ENCODE results near the gene MX2.

MX2 gene

DNA sequence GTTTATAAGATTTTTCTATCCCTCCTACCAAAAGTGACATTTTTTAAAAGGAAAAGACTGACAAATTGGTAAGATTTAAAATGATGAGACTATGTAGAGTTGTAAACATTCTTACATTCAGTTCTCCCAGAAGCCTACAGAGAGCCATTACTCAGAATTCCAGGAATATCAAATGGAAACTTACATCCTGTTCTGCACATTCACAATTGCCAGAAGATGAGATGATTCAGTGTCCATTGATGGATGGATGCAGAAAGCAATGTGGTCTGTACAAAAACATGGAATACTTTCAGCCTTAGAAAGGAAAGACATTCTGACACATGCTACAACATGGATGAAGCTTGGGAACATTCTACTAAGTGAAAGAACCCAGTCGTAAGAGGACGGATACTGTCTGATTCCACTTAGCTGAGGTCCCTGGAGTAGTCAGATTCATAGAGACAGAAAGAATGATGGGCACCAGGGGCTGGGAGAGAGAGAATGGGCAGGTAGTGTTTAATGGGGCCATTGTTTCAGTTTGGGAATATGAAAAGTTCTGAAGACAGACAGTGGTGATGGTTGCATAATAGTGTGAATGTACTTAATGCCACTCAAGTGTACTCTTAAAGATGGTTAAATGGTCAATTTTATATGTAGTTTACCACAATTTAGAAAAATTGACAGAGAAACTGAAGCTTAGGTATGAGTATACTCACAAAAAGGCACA, 80.8 kb downstream of the MX2 start:
- DNase-seq = no peak

DNA sequence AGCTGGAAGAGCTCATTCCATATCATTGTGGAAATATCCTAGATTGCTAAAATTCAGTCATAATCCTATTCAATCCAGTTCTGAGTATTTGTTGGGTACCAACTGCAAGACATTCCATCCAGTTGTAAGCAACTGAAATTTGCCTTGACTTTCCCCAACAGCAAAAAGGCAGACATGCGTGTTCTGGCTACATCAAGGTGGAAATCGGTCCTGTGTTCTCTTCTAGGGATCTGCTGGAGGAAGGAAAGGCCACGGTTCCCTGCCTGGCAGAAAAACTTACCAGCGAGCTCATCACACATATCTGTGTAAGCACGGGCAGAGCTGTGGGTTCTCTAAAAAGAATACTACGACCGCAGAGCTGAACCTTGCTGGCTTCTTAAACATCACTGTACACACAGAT, 81.7 kb downstream of the MX2 start:
- no peak for DNase-seq

DNA sequence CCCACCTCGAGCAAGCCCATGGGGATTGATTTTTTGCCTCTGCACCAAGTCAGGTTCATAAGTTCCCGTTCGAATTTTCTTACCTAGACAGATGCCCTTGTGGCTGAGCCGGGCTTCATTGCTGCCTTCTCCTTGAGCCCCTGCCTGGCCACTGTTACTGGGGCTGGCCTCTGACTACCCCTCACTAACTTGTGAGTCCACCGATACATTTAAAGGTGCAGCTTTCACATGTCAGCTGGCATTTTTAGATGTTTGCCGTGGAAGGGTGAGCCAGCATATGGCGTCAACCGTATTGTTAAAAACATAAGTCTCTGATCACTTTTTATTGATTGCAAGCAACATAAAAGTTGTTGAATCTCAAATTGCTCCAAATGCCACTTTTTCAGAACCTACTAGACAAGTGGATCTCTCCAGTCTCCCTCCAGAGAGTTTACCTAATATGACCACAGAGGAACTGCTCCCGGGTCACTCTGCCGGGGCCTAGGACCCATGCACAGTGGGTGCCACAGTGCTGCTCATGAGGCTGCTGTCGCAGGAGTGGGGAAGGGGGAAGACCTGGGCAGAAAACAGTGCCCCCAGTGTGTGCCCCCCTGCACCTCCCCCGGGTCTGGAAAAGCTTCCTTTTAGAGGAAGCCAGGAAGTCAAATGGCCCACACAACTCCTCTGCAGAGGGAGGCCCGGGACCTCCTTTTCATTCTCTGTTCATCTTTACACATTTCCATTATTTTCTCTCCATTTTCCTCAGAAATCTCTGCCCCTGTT, 83.1 kb downstream of the MX2 start:
- DNase-seq = no peak

DNA sequence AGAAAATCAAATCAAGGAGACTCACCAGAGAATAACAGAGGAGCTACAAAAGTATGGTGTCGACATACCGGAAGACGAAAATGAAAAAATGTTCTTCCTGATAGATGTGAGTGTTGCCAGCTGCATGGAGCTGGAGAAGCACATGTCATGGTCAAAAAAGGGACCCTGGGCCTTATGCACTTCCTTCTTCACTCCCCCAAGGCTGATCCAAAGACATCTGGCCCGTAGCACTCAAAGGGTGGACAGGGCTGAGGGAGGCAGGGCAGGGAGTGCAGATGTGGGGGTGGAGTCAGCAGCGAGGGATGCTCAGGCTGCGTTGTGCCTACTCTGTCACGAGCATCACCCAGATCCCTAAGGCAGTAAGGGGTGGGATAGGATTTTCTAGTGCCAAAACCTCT, 83.6 kb downstream of the MX2 start:
- no peak for DNase-seq

DNA sequence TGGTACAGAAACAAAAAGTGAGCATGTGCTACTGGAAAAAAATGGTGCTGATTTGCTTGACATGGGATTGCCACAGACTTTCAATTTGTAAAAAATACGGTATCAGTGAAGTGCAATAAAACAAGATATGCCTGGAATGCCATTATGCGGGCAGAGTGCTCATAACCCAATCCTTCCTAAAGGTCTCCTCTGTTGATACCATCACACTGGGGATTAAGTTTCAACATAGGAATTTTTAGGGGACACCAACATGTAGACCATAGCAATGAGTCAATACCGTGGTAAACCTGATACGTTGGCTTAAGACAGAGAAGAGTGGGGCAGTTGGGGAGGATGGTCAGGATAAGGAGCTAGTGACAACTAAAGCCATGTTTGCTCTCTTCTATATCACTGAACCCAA, 84.8 kb downstream of the MX2 start:
- DNase-seq = no peak

DNA sequence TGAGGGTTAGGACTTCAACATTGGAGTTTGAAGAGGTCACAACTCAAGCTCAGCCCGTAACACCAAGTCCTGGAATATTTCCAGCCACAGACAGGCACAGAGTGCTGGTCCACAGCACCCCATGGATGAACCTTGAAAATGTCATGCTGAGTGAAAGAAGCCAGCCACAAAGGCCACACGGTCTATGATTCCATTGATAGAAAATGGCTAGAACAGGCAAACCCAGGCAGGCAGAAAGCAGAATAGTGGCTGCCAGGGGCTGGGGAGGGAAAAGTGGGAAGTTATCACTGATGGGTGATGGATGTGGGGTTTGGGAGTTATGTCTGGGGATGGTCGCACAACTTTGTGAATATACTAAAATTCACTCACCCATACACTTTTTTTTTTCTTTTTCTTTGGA, 85.5 kb downstream of the MX2 start:
- DNase-seq = no peak

DNA sequence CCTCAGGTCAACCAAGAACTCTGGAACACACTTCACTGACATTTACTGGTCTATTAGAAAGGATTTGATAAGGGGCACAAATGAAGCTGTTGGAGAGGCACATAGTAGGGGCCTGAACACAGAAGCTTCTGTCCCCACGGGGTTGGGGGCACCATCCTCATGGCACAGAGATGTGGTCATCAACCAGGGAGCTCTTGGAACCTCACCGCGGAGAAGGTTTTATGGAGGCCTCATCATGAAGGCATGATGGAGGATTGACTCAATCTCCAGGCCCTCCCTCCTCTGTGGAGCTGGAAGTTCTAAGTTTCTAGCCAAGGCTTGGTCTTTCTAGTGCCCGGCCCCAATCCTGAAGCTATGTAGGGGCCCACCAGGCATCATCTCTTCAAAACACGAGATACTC, 87.8 kb downstream of the MX2 start:
- no peak for DNase-seq

DNA sequence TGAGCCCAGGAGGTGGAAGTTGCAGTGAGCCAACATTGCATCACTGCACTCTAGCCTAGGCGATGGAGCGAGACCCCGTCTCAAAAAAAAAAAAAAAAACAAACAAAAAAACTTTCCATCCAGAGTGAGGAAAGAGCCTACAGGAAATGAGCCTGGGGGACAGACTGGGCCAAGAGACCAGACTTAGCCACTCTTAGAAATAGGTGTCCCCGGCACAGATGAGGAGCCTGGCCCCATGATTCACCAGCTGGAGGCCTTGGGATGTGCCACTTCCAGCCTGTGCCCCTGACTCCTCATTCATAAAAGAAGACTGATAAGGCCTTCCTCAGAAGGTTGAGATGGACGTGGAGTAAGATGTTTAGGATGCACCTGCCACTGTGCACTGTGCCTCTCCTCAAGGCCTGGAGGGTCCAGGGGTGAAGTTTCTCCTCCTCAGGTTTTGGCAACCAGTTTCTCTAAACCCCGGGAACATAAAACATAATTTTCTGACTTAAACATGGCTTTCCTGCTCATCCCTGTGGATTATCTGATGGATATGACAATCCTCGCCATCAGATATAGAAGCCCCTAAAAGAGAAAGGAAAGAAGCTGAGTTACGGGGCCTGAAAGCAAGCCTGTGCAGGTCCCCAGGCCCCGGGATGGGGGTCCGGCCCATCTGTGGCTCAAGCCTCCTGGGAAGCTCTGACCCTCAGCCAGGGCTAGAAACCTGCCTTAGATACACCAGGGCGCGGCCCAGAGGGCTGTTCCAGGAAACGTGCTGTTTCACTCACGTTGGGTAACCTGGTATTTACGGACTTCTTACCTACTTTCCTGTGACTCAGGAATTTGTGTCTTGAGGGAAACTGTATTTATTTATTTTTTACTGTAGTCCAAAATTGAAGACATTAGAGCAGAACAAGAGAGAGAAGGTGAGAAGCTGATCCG, 90.2 kb downstream of the MX2 start:
- DNase-seq = no peak

DNA sequence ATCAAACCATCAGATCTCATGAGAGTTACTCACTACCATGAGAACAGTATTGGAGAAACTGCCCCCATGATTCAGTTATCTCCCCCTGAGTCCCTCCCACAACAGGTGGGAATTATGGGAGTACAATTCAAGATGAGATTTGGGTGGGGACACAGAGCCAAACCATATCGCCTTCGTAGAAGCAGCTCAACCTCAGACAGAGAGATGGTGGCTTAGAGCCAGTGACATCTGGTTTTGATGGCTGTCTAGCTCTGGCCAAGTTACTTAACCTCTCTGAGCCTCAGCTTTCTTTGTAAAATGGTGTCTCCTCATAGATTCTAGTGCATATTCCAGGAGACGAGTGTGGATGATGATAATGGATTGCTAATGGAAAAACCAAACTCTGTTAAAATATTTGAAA, 91.4 kb downstream of the MX2 start:
- no peak for DNase-seq

DNA sequence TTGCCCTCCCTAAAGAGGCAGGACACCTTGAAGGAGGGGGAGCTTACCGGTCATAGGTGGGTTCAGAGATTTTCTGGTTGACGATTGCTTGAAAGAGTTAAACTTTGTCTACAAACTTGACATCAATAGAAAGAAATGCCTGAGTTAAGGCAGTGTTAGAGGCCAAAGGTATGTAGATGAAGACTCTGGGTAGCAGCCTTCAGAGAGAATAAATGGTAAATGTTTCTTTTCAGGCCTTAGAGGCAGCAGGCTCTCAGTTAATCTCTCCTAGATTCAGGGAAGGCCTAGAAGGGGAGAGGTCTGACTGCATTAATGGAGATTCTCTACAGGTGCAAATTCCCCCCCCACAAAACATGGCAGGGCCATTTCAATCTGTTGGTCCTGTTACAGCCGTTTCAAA, 91.9 kb downstream of the MX2 start:
- DNase-seq = no peak

DNA sequence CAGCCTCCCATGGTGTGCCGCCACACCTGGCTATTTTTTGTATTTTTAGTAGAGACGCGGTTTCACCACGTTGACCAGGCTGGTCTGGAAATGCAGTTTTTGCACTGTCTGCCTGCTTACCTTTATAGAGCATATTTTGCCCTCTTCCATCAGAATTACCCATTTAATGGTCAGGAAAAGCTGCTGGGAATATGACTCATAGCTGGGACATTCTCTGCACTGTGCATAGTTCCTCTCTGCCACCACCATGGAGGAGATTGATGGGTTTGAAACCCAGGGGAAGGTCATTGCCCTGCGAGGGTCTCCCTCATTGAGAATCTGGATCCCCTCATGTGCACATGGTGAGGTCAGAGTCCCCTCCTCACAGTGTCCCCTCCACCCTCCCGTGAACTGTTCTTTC, 96.3 kb downstream of the MX2 start:
- DNase-seq = no peak

DNA sequence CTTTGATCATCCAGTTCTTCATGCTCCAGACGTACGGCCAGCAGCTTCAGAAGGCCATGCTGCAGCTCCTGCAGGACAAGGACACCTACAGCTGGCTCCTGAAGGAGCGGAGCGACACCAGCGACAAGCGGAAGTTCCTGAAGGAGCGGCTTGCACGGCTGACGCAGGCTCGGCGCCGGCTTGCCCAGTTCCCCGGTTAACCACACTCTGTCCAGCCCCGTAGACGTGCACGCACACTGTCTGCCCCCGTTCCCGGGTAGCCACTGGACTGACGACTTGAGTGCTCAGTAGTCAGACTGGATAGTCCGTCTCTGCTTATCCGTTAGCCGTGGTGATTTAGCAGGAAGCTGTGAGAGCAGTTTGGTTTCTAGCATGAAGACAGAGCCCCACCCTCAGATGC, 96.7 kb downstream of the MX2 start:
- no peak for DNase-seq
